Calu3 (cell line): ENCODE data around the gene ERGIC1. TPM values are rescaled to one million over a fixed set of nuclear protein-coding genes. Genes with fewer than 3 reads are reported as not detected.

ENCODE experiments used
- BruUV-seq: library from RNA; stranded (reverse); fragments of 400-500 nt; replicated peaks from 2 replicates; lab custom pipeline; 2021; lab: Mats Ljungman, UMichigan
- CTCF ChIA-PET: fragments of 300-600 bp; sonication (Branson Sonifier 250); formaldehyde crosslinking; loops from one replicate; lab custom pipeline; 2022; ENCODE audit warnings: antibody characterized with exemption; lab: Charles Lee
- DNase-seq: peaks from one replicate; pipeline ENCODE4 v3.0.0; 2022
- H3K27ac Mint-ChIP-seq: one replicate; pipeline ENCODE4 v1.8.0; 2022; ENCODE audit warnings: mixed read lengths; ENCODE audit not compliant: unreplicated experiment
- H3K27me3 Mint-ChIP-seq: one replicate; pipeline ENCODE4 v1.8.0; 2022; ENCODE audit warnings: mixed read lengths; ENCODE audit not compliant: unreplicated experiment
- H3K36me3 Mint-ChIP-seq: one replicate; pipeline ENCODE4 v1.8.0; 2022; ENCODE audit warnings: mild to moderate bottlenecking, moderate library complexity, mixed read lengths; ENCODE audit not compliant: insufficient read depth, unreplicated experiment
- H3K4me1 Mint-ChIP-seq: one replicate; pipeline ENCODE4 v1.8.0; 2022; ENCODE audit warnings: mild to moderate bottlenecking, low read depth, mixed read lengths; ENCODE audit not compliant: unreplicated experiment
- H3K4me3 Mint-ChIP-seq: one replicate; pipeline ENCODE4 v1.8.0; 2022; ENCODE audit warnings: mild to moderate bottlenecking, low read depth, moderate library complexity, mixed read lengths; ENCODE audit not compliant: unreplicated experiment
- H3K9me3 Mint-ChIP-seq: one replicate; pipeline ENCODE4 v1.8.0; 2022; ENCODE audit warnings: low read depth, mixed read lengths; ENCODE audit not compliant: unreplicated experiment
- CTCF ChIP-seq: fragments of 200-600 bp; IDR thresholded peaks from one replicate; pipeline ENCODE4 v1.8.0; 2022; ENCODE audit warnings: antibody characterized with exemption; ENCODE audit not compliant: unreplicated experiment
- intact Hi-C: fragments of 100-400 bp; cut with micrococcal nuclease; formaldehyde crosslinking; loops from one replicate; pipeline ENCODE4 v1.10.0; 2022; ENCODE audit not compliant: unreplicated experiment
- total RNA-seq: library from RNA; stranded (reverse); gene quantifications from 2 replicates; pipeline ENCODE4 v1.2.3, GENCODE V29; 2022

The ERGIC1 gene
- total RNA-seq, 1 experiment from 2014 or later, result 235 TPM

GRCh38 chr5:172853355-172853975 is 19.4 kb downstream of the ERGIC1 start:
- peaks cover 17% of the 10 kb centered on the region for H3K36me3 Mint-ChIP-seq
- no peak for DNase-seq
- peaks cover 53% of the 10 kb centered on the region for H3K4me1 Mint-ChIP-seq
- H3K27ac Mint-ChIP-seq, result no peak overlapping the region
- TF ChIP-seq CTCF, result no peak
- BruUV-seq, result no TSS peak
- no peaks in the 10 kb centered on the region for H3K9me3 Mint-ChIP-seq
- no peak overlapping the region for H3K4me3 Mint-ChIP-seq
- intact Hi-C loops, result no loop called here
- H3K27me3 Mint-ChIP-seq, result no peaks in the 10 kb centered on the region
- CTCF ChIA-PET, result no interaction called here

DNA sequence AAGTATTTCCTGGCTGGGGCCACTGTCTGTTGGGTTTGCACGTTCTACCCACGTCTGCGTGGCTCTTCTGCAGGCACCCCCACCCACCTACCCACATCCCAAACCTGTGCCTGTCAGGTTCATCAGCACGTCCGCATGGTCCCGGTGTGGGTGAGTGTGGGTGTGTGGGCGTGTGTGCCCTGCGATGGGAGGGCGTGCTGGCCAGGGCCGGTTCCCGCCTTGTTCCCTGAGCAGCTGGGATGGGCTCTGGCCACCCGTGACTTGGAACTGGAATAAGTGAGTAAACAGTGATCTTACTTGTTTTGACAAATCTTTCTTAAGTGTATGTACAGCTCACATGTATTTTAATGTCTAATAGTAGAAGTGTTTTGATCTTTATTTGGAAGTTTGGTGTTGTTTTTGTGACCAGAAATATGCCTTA is 20.4 kb downstream of the ERGIC1 start:
- Mint-ChIP-seq H3K27me3 (no peaks in the 10 kb centered on the region), H3K4me1 (peaks cover 51% of the 10 kb centered on the region), H3K4me3 (no peak overlapping the region), H3K36me3 (peaks cover 22% of the 10 kb centered on the region), H3K27ac (no peak overlapping the region), H3K9me3 (no peaks in the 10 kb centered on the region)
- no TSS peak for BruUV-seq
- CTCF ChIA-PET, result no interaction called here
- intact Hi-C loops, result no loop called here
- DNase-seq, result no peak
- TF ChIP-seq CTCF, result no peak

DNA sequence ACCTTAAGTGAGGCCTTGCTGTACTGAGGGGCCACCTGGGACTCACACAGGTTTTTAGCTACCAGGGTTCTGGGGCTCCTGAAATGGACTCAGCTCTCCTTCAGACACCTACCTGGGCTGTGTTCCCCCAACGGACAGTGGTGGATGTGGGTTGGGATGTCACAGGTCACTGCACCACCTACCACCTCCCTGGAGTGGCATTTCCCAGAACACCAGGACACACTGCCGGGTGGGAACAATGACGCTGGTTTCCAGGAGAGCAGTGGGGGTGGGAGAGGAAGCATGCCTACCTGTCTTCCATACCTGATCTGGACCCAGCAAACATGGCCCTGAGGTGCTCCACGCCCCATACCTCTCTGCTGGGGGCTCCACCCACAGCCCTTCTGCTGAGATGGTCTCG is 20.9 kb downstream of the ERGIC1 start:
- Mint-ChIP-seq H3K4me1 (peaks cover 51% of the 10 kb centered on the region), H3K27me3 (no peaks in the 10 kb centered on the region), H3K9me3 (no peaks in the 10 kb centered on the region), H3K4me3 (no peak overlapping the region), H3K36me3 (peaks cover 17% of the 10 kb centered on the region), H3K27ac (no peak overlapping the region)
- no peak for TF ChIP-seq CTCF
- no peak for DNase-seq
- intact Hi-C loops, result no loop called here
- CTCF ChIA-PET, result no interaction called here
- BruUV-seq, result no TSS peak

DNA sequence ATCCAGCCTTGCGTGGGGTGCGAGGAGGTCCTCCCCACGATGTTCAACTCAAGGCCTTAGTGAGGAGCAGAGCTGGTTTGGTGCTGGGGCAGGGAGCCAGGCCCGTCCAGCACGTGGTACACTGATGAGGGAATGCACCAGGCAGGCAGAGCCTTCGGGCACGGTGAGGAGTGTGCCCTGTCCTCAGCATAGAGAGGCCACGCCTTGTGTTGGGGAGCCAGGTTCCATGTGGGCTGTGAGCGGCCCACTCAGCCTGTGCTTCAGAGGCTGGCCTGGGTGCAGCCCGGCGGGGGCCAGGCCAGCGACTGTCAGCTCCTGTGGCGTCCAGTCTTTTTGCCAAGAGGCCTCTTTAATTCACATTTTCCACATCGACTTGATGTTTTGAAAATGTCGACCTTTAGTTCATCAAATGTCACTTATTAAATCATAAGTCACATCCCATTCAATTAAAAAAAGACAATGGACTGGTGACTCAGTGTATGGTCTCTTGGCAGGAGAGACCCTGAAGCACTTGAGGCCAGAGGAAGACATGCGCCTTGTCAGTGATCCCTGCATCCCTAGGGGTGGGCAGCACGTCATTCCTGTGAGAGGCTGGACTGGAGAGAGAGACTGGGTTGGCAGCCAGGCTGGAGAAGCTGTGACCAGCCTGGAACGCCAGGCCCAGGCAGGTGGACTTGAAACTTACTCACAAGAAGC is 21.7 kb downstream of the ERGIC1 start:
- Mint-ChIP-seq H3K9me3 (no peaks in the 10 kb centered on the region), H3K27me3 (no peaks in the 10 kb centered on the region), H3K27ac (no peak overlapping the region), H3K36me3 (peaks cover 21% of the 10 kb centered on the region), H3K4me1 (peaks cover 51% of the 10 kb centered on the region), H3K4me3 (no peak overlapping the region)
- TF ChIP-seq CTCF, result no peak
- CTCF ChIA-PET, result no interaction called here
- intact Hi-C loops, result no loop called here
- DNase-seq, result no peak
- no TSS peak for BruUV-seq
